HCT116 (cell line): ENCODE data around the gene CCNA2. TPM values are rescaled to one million over a fixed set of nuclear protein-coding genes. Genes with fewer than 3 reads are reported as not detected.

Source experiments
- ATAC-seq: fragments of 200-7000 bp; cut with Tn5 transposase; 2 replicates; pipeline ENCODE4 v1.9.1; 2020; ENCODE audit warnings: mild to moderate bottlenecking, moderate library complexity
- BruUV-seq: library from RNA; stranded (reverse); fragments of 400-500 nt; replicated peaks from 2 replicates; lab custom pipeline; 2021; lab: Mats Ljungman, UMichigan
- CTCF ChIA-PET: fragments of 300-600 bp; sonication (Branson Sonifier 250); formaldehyde crosslinking; loops from one replicate; lab custom pipeline; 2021; ENCODE audit warnings: antibody characterized with exemption; lab: Charles Lee
- POLR2A ChIA-PET: fragments of 300-600, 350-600 bp; sonication (Branson Sonifier 250); formaldehyde crosslinking; loops from one replicate; lab custom pipeline; 2021; ENCODE audit warnings: antibody characterized with exemption; lab: Charles Lee
- RAD21 ChIA-PET, 2 experiments: fragments of 300-600 bp; sonication (Branson Sonifier 250); formaldehyde crosslinking; loops; one replicate each; lab custom pipeline; 2023; ENCODE audit warnings: low total read pairs in 2 of 2; ENCODE audit not compliant: uncharacterized antibody in 2 of 2, unreplicated experiment in 2 of 2, low non-redundant PET in 1 of 2; lab: Charles Lee
- DNase-seq: peaks from one replicate; pipeline ENCODE4 v3.0.0-alpha.2; 2010; ENCODE audit warnings: low read depth, low spot score
- H2AFZ ChIP-seq: fragments of 200-600 bp; shearing (Covaris generic), sonication (generic); 2 replicates; pipeline ENCODE4 v1.6.1; 2017; ENCODE audit warnings: low read depth, mixed run types, mixed read lengths, antibody characterized with exemption, low read length; ENCODE audit not compliant: poor library complexity, severe bottlenecking
- H3K27ac ChIP-seq: 2 replicates; pipeline ENCODE4 v1.5.1; 2012; ENCODE audit warnings: low read depth, low read length
- H3K27me3 ChIP-seq: fragments of 200-600 bp; sonication (generic); 2 replicates; pipeline ENCODE4 v1.6.1; 2016; ENCODE audit warnings: mixed run types, low read length, mixed read lengths; ENCODE audit not compliant: insufficient read depth
- H3K36me3 ChIP-seq, 2 experiments: fragments of 200-500 bp in 1 of 2; fragments of 200-600 bp in 1 of 2; sonication (Bioruptor generic) in 1 of 2; sonication (generic) in 1 of 2; 2 replicates each; pipeline versions ENCODE4 v1.5.1 to v1.6.1; 2014 to 2016; ENCODE audit warnings: low read length in 2 of 2, inconsistent platforms in 1 of 2, mixed read lengths in 1 of 2, mixed run types in 1 of 2; ENCODE audit not compliant: insufficient read depth in 2 of 2, control insufficient read depth in 1 of 2
- H3K4me1 ChIP-seq, 2 experiments: fragments of 200-600 bp in 1 of 2; sonication (generic) in 1 of 2; 2 replicates each; pipeline versions ENCODE4 v1.5.1 to v1.6.1; 2012 to 2017; ENCODE audit warnings: low read length in 2 of 2, inconsistent platforms in 1 of 2, mild to moderate bottlenecking in 1 of 2, mixed read lengths in 1 of 2, mixed run types in 1 of 2, moderate library complexity in 1 of 2; ENCODE audit not compliant: insufficient read depth in 2 of 2, control insufficient read depth in 1 of 2
- H3K4me2 ChIP-seq: fragments of 200-600 bp; sonication (generic); 2 replicates; pipeline ENCODE4 v1.6.1; 2017; ENCODE audit warnings: mixed run types, low read length, mixed read lengths
- H3K4me3 ChIP-seq, 2 experiments: fragments of 200-600 bp in 1 of 2; sonication (generic) in 1 of 2; replicated peaks in 1 of 2; 2 replicates each; pipeline ENCODE4 v1.5.1; 2011 to 2016; ENCODE audit warnings: low read length in 2 of 2, control low read depth in 1 of 2, low read depth in 1 of 2, mild to moderate bottlenecking in 1 of 2, mixed read lengths in 1 of 2, mixed run types in 1 of 2
- H3K79me2 ChIP-seq: fragments of 200-600 bp; sonication (generic); 2 replicates; pipeline ENCODE4 v1.6.1; 2017; ENCODE audit warnings: mild to moderate bottlenecking, mixed run types, low read length, moderate library complexity, mixed read lengths; ENCODE audit not compliant: insufficient read depth
- H3K9ac ChIP-seq: fragments of 200-600 bp; sonication (generic); 2 replicates; pipeline ENCODE4 v1.6.1; 2016; ENCODE audit warnings: low read length, mixed read lengths
- H3K9me2 ChIP-seq: fragments of 200-600 bp; sonication (generic), shearing (Covaris generic); 2 replicates; pipeline ENCODE4 v1.6.1; 2017; ENCODE audit warnings: mixed run types, mild to moderate bottlenecking, moderate library complexity; ENCODE audit not compliant: insufficient read depth
- H3K9me3 ChIP-seq, 2 experiments: fragments of 200-500 bp in 1 of 2; fragments of 200-600 bp in 1 of 2; sonication (Bioruptor generic) in 1 of 2; sonication (generic) in 1 of 2; 2 replicates each; pipeline ENCODE4 v1.6.1; 2014 to 2017; ENCODE audit warnings: low read length in 2 of 2, mixed read lengths in 2 of 2, inconsistent platforms in 1 of 2, low read depth in 1 of 2, mild to moderate bottlenecking in 1 of 2, mixed run types in 1 of 2, moderate library complexity in 1 of 2; ENCODE audit not compliant: control insufficient read depth in 1 of 2, insufficient read depth in 1 of 2
- H4K20me1 ChIP-seq: fragments of 200-600 bp; sonication (generic), shearing (Covaris generic); 2 replicates; pipeline ENCODE4 v1.6.1; 2017; ENCODE audit warnings: mixed run types, mild to moderate bottlenecking, moderate library complexity; ENCODE audit not compliant: insufficient read depth
- ATF3 ChIP-seq: IDR thresholded peaks from 2 replicates; pipeline ENCODE4 v1.6.1; 2012
- CBX3 ChIP-seq: IDR thresholded peaks from 2 replicates; pipeline ENCODE4 v1.6.1; 2012; ENCODE audit warnings: low read depth
- CEBPB ChIP-seq: IDR thresholded peaks from 2 replicates; pipeline ENCODE4 v1.6.1; 2012; ENCODE audit warnings: low read depth
- EGR1 ChIP-seq: IDR thresholded peaks from 2 replicates; pipeline ENCODE4 v1.6.1; 2012; ENCODE audit warnings: low read depth
- ELF1 ChIP-seq: IDR thresholded peaks from 2 replicates; pipeline ENCODE4 v1.6.1; 2012; ENCODE audit warnings: low read depth, borderline replicate concordance
- EZH2phosphoT487 ChIP-seq: fragments of 200-600 bp; IDR thresholded peaks from 2 replicates; pipeline ENCODE4 v1.6.1; 2018; ENCODE audit warnings: antibody characterized with exemption, borderline replicate concordance
- RAD21 ChIP-seq: IDR thresholded peaks from 2 replicates; pipeline ENCODE4 v1.6.1; 2012; ENCODE audit warnings: low read depth, mild to moderate bottlenecking
- SIN3A ChIP-seq: IDR thresholded peaks from 2 replicates; pipeline ENCODE4 v1.6.1; 2012; ENCODE audit warnings: low read depth
- SP1 ChIP-seq: IDR thresholded peaks from 2 replicates; pipeline ENCODE4 v1.6.1; 2012; ENCODE audit warnings: low read depth
- SRF ChIP-seq: IDR thresholded peaks from 2 replicates; pipeline ENCODE4 v1.6.1; 2012; ENCODE audit warnings: low read depth
- ZBTB33 ChIP-seq: IDR thresholded peaks from 2 replicates; pipeline ENCODE4 v1.6.1; 2011; ENCODE audit warnings: mild to moderate bottlenecking, low read length, moderate library complexity; ENCODE audit not compliant: insufficient replicate concordance; ENCODE audit errors: extremely low read depth
- intact Hi-C: fragments of 100-400 bp; cut with micrococcal nuclease; formaldehyde crosslinking; loops from 2 replicates; pipeline ENCODE4 v1.10.0; 2022
- total RNA-seq: library from RNA; stranded (reverse); gene quantifications from one replicate; pipeline ENCODE4 v1.2.1, GENCODE V29; 2021; ENCODE audit not compliant: unreplicated experiment

CCNA2 gene
- total RNA-seq, 1 experiment from 2014 or later, result 75.4 TPM

- RAD21 ChIA-PET, result no interaction called here
- Histone ChIP-seq H3K4me1 (peaks cover 3 to 11% of the 10 kb centered on the region in 2 experiments; a peak in 3 of 4 replicates), H3K9me2 (no peaks in the 10 kb centered on the region), H3K79me2 (peaks cover 51% of the 10 kb centered on the region), H3K9me3 (no peaks in the 10 kb centered on the region), H2AFZ (peak overlapping the region; percentile 14), H3K27ac (peak overlapping the region; percentile 58), H3K36me3 (peaks cover 18 to 27% of the 10 kb centered on the region in 2 experiments), H4K20me1 (no peaks in the 10 kb centered on the region), H3K9ac (peak overlapping the region; percentile 92), H3K27me3 (no peaks in the 10 kb centered on the region), H3K4me2 (peak overlapping the region; percentile 96), H3K4me3 (peak overlapping the region; percentile 95 to 96)
- ATAC-seq (no peak), DNase-seq (no peak)
- TF ChIP-seq ELF1 (no peak), ZBTB33 (no peak), EGR1 (no peak), SP1 (no peak), CBX3 (no peak), CEBPB (no peak), SRF (no peak), SIN3A (no peak), RAD21 (no peak), EZH2phosphoT487 (no peak), ATF3 (no peak)
- intact Hi-C loops, result no loop called here
- CTCF ChIA-PET, result interaction anchor here (1.0 kb wide), 1 partner anchor 431 kb away, joined by 3 read pairs; no protein-coding TSS in a partner anchor
- POLR2A ChIA-PET, result interaction anchor here (1.0 kb wide), 1 partner anchor 16 kb away, joined by 6 read pairs; no protein-coding TSS in a partner anchor
- TSS peak; percentile 61 for BruUV-seq
These were observed 22.0 kb downstream of the CCNA2 start for GRCh38 chr4:121801715-121802075.
